K562 (cell line): ENCODE measurements around the gene SLC6A13. TPM values are rescaled to one million over a fixed set of nuclear protein-coding genes. Genes with fewer than 3 reads are reported as not detected.

ENCODE experiments used
- ATAC-seq: fragments of 200-7000 bp; cut with Tn5 transposase; 3 replicates; pipeline ENCODE4 v1.9.1; 2020; ENCODE audit warnings: moderate library complexity
- BruUV-seq: library from RNA; stranded (reverse); fragments of 400-500 nt; replicated peaks from 2 replicates; lab custom pipeline; 2021; lab: Mats Ljungman, UMichigan
- CTCF ChIA-PET: fragments of 300-600 bp; formaldehyde crosslinking; extraction: SDS; loops from one replicate; lab custom pipeline; 2021; ENCODE audit warnings: low intra/inter-chr PET ratio; lab: Yijun Ruan, JAX
- POLR2A ChIA-PET: fragments of 300-600, 350-650 bp; sonication (Branson Sonifier 250); formaldehyde crosslinking; extraction: SDS; loops from one replicate; lab custom pipeline; 2021; ENCODE audit warnings: antibody characterized with exemption, inconsistent platforms; lab: Yijun Ruan, JAX
- DNase-seq, 4 experiments: peaks; one replicate each; pipeline versions ENCODE4 v3.0.0 to v3.0.0-alpha.2; 2011 to 2018; ENCODE audit warnings: low spot score in 3 of 4, mixed read lengths in 3 of 4; ENCODE audit errors: extremely low read depth in 1 of 4
- FAIRE-seq: peaks from 2 replicates; lab custom pipeline; 2011; peaks lifted over from hg19 to GRCh38; lab: Jason Lieb, UNC
- H2AFZ ChIP-seq: 2 replicates; pipeline ENCODE4 v1.6.0; 2011; ENCODE audit warnings: low read depth, low read length, control low read depth, inconsistent platforms
- H3K27ac ChIP-seq: fragments of 200-600 bp; 3 replicates; pipeline ENCODE4 v1.8.0; 2011; ENCODE audit warnings: low read depth, mild to moderate bottlenecking, control low read depth, inconsistent platforms, low read length, moderate library complexity, mixed read lengths; ENCODE audit errors: extremely low read depth
- H3K27me3 ChIP-seq, 2 experiments: fragments of 300-600 bp in 1 of 2; 2 replicates in 1 of 2; 3 replicates in 1 of 2; pipeline versions ENCODE4 v1.6.0 to v1.8.0; 2011; ENCODE audit warnings: inconsistent platforms in 2 of 2, low read length in 2 of 2, mild to moderate bottlenecking in 1 of 2, mixed read lengths in 1 of 2, moderate library complexity in 1 of 2; ENCODE audit not compliant: control insufficient read depth in 2 of 2, insufficient read depth in 2 of 2
- H3K36me3 ChIP-seq: fragments of 300-600 bp; 3 replicates; pipeline ENCODE4 v1.8.0; 2011; ENCODE audit warnings: mild to moderate bottlenecking, low read length, inconsistent platforms; ENCODE audit not compliant: control insufficient read depth, insufficient read depth
- H3K4me1 ChIP-seq, 2 experiments: fragments of 200-600 bp in 1 of 2; replicated peaks in 1 of 2; 2 replicates in 1 of 2; 3 replicates in 1 of 2; pipeline versions ENCODE4 v1.5.1 to v1.8.0; 2011; ENCODE audit warnings: inconsistent platforms in 2 of 2, low read length in 2 of 2, mild to moderate bottlenecking in 1 of 2, mixed read lengths in 1 of 2, moderate library complexity in 1 of 2; ENCODE audit not compliant: control insufficient read depth in 2 of 2, insufficient read depth in 2 of 2
- H3K4me2 ChIP-seq: 2 replicates; pipeline ENCODE4 v1.6.1; 2011; ENCODE audit warnings: low read length, control low read depth, inconsistent platforms, mixed read lengths; ENCODE audit not compliant: insufficient read depth
- H3K4me3 ChIP-seq: fragments of 200-600 bp; sonication (generic), shearing (Covaris generic); 2 replicates; pipeline ENCODE4 v1.5.1; 2016; ENCODE audit warnings: control low read depth, inconsistent platforms
- H3K79me2 ChIP-seq: fragments of 200-600 bp; 3 replicates; pipeline ENCODE4 v1.8.0; 2011; ENCODE audit warnings: low read length, inconsistent platforms; ENCODE audit not compliant: control insufficient read depth, insufficient read depth
- H3K9ac ChIP-seq, 2 experiments: 2 replicates each; pipeline versions ENCODE4 v1.6.0 to v1.6.1; 2011; ENCODE audit warnings: low read depth in 2 of 2, low read length in 2 of 2, control low read depth in 1 of 2, inconsistent platforms in 1 of 2, mild to moderate bottlenecking in 1 of 2, mixed read lengths in 1 of 2; ENCODE audit not compliant: insufficient read depth in 1 of 2
- H3K9me1 ChIP-seq: one replicate; pipeline ENCODE4 v1.6.0; 2011; ENCODE audit warnings: inconsistent platforms, mild to moderate bottlenecking, low read length, moderate library complexity; ENCODE audit not compliant: control insufficient read depth, insufficient read depth
- H3K9me3 ChIP-seq: replicated peaks from 2 replicates; pipeline ENCODE4 v1.5.1; 2011; ENCODE audit warnings: low read depth, low read length, inconsistent platforms; ENCODE audit not compliant: control insufficient read depth, insufficient read depth
- H4K20me1 ChIP-seq: replicated peaks from 2 replicates; pipeline ENCODE4 v1.6.1; 2011; ENCODE audit warnings: low read length, inconsistent platforms, mixed read lengths; ENCODE audit not compliant: control insufficient read depth, insufficient read depth
- CCAR2 ChIP-seq: fragments of 200-400 bp; formaldehyde crosslinking; IDR thresholded peaks from 2 replicates; pipeline ENCODE4 v1.6.1; 2017; ENCODE audit warnings: mild to moderate bottlenecking, low read depth, low read length
- EWSR1 ChIP-seq: fragments of 450-650 bp; IDR thresholded peaks from 2 replicates; pipeline ENCODE4 v1.6.1; 2018; ENCODE audit warnings: borderline replicate concordance, mild to moderate bottlenecking, low read depth, moderate library complexity; ENCODE audit not compliant: partially characterized antibody
- HDGF ChIP-seq: fragments of 450-650 bp; IDR thresholded peaks from 2 replicates; pipeline ENCODE4 v1.6.1; 2016
- RAD21 ChIP-seq, 2 experiments: fragments of 250-450 bp in 1 of 2; fragments of 450-650 bp in 1 of 2; sonication (Bioruptor Pico) in 1 of 2; formaldehyde crosslinking in 1 of 2; IDR thresholded peaks in 1 of 2; conservative IDR thresholded peaks in 1 of 2; 2 replicates each; pipeline versions ENCODE4 v1.4.0 to v1.8.0; 2020 to 2022; ENCODE audit warnings: mild to moderate bottlenecking in 2 of 2, moderate library complexity in 1 of 2
- ZBTB33 ChIP-seq: sonication (generic); formaldehyde crosslinking; IDR thresholded peaks from 2 replicates; pipeline ENCODE4 v1.8.1; 2023; ENCODE audit warnings: mild to moderate bottlenecking, missing genetic modification reagents
- WGBS: fragments of 100-300 bp; shearing (Covaris generic); methylation state at CpG from one replicate; pipeline ENCODE4 v1.1.6; 2016; ENCODE audit warnings: low coverage, mixed read lengths; ENCODE audit not compliant: insufficient coverage; ENCODE audit errors: missing lambda C conversion rate; 5-methylcytosine and 5-hydroxymethylcytosine counted together
- in situ Hi-C: fragments of 300-500 bp; cut with MboI; formaldehyde crosslinking; loops from 4 replicates; pipeline ENCODE4 v1.15.0; 2018; ENCODE audit warnings: inconsistent platforms, mixed read lengths
- intact Hi-C: fragments of 100-400 bp; cut with micrococcal nuclease; formaldehyde crosslinking; loops from 2 replicates; pipeline ENCODE4 v1.14.2; 2022
- polyA plus RNA-seq, 8 experiments: library from polyadenylated mRNA; depleted of rRNA in 4 of 8; stranded (reverse) in 5 of 8; unstranded in 3 of 8; fragments of >200 nt; fragmentation: Nextera tagmentation in 2 of 8; fragmentation: Illumina TruSeq in 1 of 8; extraction: Ambion mirVana in 2 of 8; extraction: Trizol in 1 of 8; gene quantifications; 2 replicates each; pipeline versions ENCODE4 v1.2.1 to v1.2.3, GENCODE V29; 2011 to 2014; ENCODE audit warnings: inconsistent platforms in 1 of 8, missing spikeins in 1 of 8
- total RNA-seq, 7 experiments: library from RNA; depleted of rRNA in 6 of 7; stranded (reverse); fragments of >200 nt in 6 of 7; fragmentation: Illumina TruSeq in 2 of 7; extraction: Trizol in 2 of 7; gene quantifications; 2 replicates each; pipeline versions ENCODE4 v1.2.1 to v1.2.3, GENCODE V29; 2011 to 2021; ENCODE audit warnings: low replicate concordance in 1 of 7
- TF ChIP-seq, protein P1 (sequence below): fragments of 250-450 bp; sonication (Bioruptor Pico); IDR thresholded peaks from 2 replicates; pipeline ENCODE4 v1.4.0; 2020; ENCODE audit warnings: mild to moderate bottlenecking, moderate library complexity
- TF ChIP-seq, protein P2 (sequence below): sonication (generic); formaldehyde crosslinking; IDR thresholded peaks from 2 replicates; pipeline ENCODE4 v1.8.1; 2023; ENCODE audit warnings: mild to moderate bottlenecking, missing genetic modification reagents

Gene SLC6A13
- total and polyA plus RNA-seq, 9 of the 15 experiments (the other 6 are each of a cell fraction or from before 2014, with no cell fraction given): 0.06 to 0.33 (median 0.22) TPM; not detected in 4

DNA sequence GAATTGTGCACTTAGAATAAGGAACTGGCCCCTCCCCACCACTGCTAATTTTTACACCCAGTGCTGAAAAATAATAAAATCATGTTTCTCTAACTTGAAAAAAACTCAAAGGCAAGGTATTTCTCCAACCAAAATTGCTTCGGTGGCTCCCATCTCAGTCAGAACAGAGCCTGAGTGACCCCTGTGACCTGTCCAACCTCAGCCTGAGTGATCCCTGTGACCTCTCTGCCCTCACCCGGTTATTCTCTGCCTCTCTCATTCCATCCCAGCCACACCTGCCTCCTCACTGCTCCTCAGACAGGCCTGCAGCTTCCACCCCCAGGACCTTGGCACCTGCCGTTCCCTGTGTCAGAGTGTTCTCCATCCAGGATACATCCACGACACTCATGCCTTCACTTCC, 53.8 kb downstream of the SLC6A13 start:
- in situ Hi-C loops (no loop called here), intact Hi-C loops (no loop called here)
- ChIA-PET POLR2A (no interaction called here), CTCF (no interaction called here)
- no TSS peak for BruUV-seq
- Histone ChIP-seq H3K4me3 (no peak overlapping the region), H3K9me1 (no peaks in the 10 kb centered on the region), H3K27ac (no peak overlapping the region), H3K4me1 (peaks cover 0 to 5% of the 10 kb centered on the region in 2 experiments; a peak in 3 of 5 replicates), H4K20me1 (0 out of 2 replicates have a peak, but pooled peaks cover 6% of the 10 kb centered on the region), H3K79me2 (no peaks in the 10 kb centered on the region), H3K9ac (no peak overlapping the region), H2AFZ (no peak overlapping the region), H3K36me3 (no peaks in the 10 kb centered on the region), H3K4me2 (no peak overlapping the region), H3K27me3 (peaks cover 41 to 78% of the 10 kb centered on the region in 2 experiments), H3K9me3 (no peaks in the 10 kb centered on the region)
- no peak for FAIRE-seq
- no peak for DNase-seq
- TF ChIP-seq HDGF (no peak), EWSR1 (no peak)
- TF ChIP-seq, protein P1, sequence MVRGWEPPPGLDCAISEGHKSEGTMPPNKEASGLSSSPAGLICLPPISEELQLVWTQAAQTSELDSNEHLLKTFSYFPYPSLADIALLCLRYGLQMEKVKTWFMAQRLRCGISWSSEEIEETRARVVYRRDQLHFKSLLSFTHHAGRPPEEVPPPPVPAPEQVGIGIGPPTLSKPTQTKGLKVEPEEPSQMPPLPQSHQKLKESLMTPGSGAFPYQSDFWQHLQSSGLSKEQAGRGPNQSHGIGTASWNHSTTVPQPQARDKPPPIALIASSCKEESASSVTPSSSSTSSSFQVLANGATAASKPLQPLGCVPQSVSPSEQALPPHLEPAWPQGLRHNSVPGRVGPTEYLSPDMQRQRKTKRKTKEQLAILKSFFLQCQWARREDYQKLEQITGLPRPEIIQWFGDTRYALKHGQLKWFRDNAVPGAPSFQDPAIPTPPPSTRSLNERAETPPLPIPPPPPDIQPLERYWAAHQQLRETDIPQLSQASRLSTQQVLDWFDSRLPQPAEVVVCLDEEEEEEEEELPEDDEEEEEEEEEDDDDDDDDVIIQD (CRISPR knock-in tag): no peak
- WGBS: 9% methylated on average over 2 of the region's 4 CpGs
- ATAC-seq: no peak

- ChIA-PET CTCF (no interaction called here), POLR2A (no interaction called here)
- no peak for FAIRE-seq
- Histone ChIP-seq H4K20me1 (0 out of 2 replicates have a peak, but pooled peaks cover 6% of the 10 kb centered on the region), H3K4me3 (no peak overlapping the region), H3K27me3 (peaks cover 39 to 70% of the 10 kb centered on the region in 2 experiments), H3K27ac (no peak overlapping the region), H3K36me3 (no peaks in the 10 kb centered on the region), H3K9ac (no peak overlapping the region), H3K4me1 (peaks cover 0 to 12% of the 10 kb centered on the region in 2 experiments; a peak in 3 of 5 replicates), H3K9me3 (no peaks in the 10 kb centered on the region), H3K9me1 (no peaks in the 10 kb centered on the region), H3K4me2 (no peak overlapping the region), H2AFZ (no peak overlapping the region), H3K79me2 (no peaks in the 10 kb centered on the region)
- intact Hi-C loops: no loop called here
- BruUV-seq: no TSS peak
- in situ Hi-C loops: no loop called here
- 3% methylated on average over 9 of the region's 10 CpGs for WGBS
- DNase-seq: no peak
- ATAC-seq: no peak
- TF ChIP-seq, protein P2, sequence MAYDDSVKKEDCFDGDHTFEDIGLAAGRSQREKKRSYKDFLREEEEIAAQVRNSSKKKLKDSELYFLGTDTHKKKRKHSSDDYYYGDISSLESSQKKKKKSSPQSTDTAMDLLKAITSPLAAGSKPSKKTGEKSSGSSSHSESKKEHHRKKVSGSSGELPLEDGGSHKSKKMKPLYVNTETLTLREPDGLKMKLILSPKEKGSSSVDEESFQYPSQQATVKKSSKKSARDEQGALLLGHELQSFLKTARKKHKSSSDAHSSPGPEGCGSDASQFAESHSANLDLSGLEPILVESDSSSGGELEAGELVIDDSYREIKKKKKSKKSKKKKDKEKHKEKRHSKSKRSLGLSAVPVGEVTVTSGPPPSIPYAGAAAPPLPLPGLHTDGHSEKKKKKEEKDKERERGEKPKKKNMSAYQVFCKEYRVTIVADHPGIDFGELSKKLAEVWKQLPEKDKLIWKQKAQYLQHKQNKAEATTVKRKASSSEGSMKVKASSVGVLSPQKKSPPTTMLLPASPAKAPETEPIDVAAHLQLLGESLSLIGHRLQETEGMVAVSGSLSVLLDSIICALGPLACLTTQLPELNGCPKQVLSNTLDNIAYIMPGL (CRISPR knock-in tag): no peak
- TF ChIP-seq RAD21 (CRISPR knock-in tag; conservative IDR thresholded peaks at IDR 0.05 in 1 of 2, IDR thresholded peaks at IDR 0.05 in 1 of 2) (no peak), ZBTB33 (CRISPR knock-in tag) (no peak), CCAR2 (no peak)
Observed at GRCh38 chr12:207804-208203, 54.8 kb downstream of the SLC6A13 start.
